PC-9 (cell line): ENCODE data around the gene ANTXR2.

Experiments used
- EZH2 ChIP-seq: fragments of 200-600 bp; sonication (generic); IDR thresholded peaks from 2 replicates; pipeline ENCODE4 v1.8.0; 2017; ENCODE audit warnings: antibody characterized with exemption, low read depth
- TF ChIP-seq, protein P1 (sequence below): fragments of 200-600 bp; sonication (generic); conservative IDR thresholded peaks from 2 replicates; pipeline ENCODE4 v1.6.1; 2017; ENCODE audit warnings: mixed run types, antibody characterized with exemption, mild to moderate bottlenecking, moderate library complexity

DNA sequence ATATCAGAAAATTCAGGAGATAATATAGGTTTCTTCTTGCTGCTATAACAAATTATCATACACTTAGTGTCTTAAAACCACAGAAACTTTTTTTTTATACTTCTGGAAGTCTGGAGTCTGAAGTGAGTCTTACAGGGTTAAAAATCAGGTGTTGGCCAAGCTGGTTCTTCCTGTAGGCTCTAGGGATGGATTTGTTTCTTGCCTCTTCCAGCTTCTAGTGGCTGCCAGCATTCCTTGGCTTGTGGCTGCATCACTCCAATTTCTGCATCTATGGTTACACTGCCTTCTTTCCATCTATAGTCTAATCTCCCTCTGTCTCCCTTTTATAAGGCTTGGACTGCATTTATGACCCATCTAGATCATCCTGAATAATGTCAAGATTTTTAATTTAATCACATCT, 68.7 kb downstream of the ANTXR2 start:
- TF ChIP-seq, protein P1, sequence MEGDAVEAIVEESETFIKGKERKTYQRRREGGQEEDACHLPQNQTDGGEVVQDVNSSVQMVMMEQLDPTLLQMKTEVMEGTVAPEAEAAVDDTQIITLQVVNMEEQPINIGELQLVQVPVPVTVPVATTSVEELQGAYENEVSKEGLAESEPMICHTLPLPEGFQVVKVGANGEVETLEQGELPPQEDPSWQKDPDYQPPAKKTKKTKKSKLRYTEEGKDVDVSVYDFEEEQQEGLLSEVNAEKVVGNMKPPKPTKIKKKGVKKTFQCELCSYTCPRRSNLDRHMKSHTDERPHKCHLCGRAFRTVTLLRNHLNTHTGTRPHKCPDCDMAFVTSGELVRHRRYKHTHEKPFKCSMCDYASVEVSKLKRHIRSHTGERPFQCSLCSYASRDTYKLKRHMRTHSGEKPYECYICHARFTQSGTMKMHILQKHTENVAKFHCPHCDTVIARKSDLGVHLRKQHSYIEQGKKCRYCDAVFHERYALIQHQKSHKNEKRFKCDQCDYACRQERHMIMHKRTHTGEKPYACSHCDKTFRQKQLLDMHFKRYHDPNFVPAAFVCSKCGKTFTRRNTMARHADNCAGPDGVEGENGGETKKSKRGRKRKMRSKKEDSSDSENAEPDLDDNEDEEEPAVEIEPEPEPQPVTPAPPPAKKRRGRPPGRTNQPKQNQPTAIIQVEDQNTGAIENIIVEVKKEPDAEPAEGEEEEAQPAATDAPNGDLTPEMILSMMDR = no peak
- no peak for TF ChIP-seq EZH2
